Stomach (tissue), 9 donors: ENCODE data around the gene WDR7. TPM values are rescaled to one million over a fixed set of nuclear protein-coding genes. Genes with fewer than 3 reads are reported as not detected.

ENCODE experiments used
- DNase-seq, 2 donors: peaks; one replicate each; pipeline versions ENCODE4 v3.0.0 to v3.0.0-alpha.2; 2013 to 2019
- H3K27ac ChIP-seq, 5 donors: fragments of 200-600 bp in 4 of 5; sonication (generic) in 4 of 5; one replicate each; pipeline ENCODE4 v1.5.1; 2013 to 2019; ENCODE audit warnings: mild to moderate bottlenecking in 1 of 5, moderate library complexity in 1 of 5
- H3K27me3 ChIP-seq, 3 donors: fragments of 200-600 bp; sonication (generic); one replicate each; pipeline ENCODE4 v1.5.1; 2017 to 2019; ENCODE audit warnings: mixed run types in 1 of 3
- H3K36me3 ChIP-seq, 4 donors: fragments of 200-600 bp; sonication (generic); 1 replicate in 3 of 4; 2 replicates in 1 of 4; pipeline ENCODE4 v1.5.1; 2016 to 2019
- H3K4me1 ChIP-seq, 4 donors: fragments of 200-600 bp; sonication (generic); one replicate each; pipeline ENCODE4 v1.5.1; 2016 to 2019
- H3K4me3 ChIP-seq, 4 donors: fragments of 200-600 bp; sonication (generic) in 3 of 4; one replicate each; pipeline ENCODE4 v1.5.1; 2016 to 2019; ENCODE audit warnings: mild to moderate bottlenecking in 1 of 4
- H3K9me3 ChIP-seq, 4 donors: fragments of 200-600 bp; sonication (generic); one replicate each; pipeline ENCODE4 v1.5.1; 2016 to 2019
- EP300 ChIP-seq: sonication (generic); formaldehyde crosslinking; IDR thresholded peaks from one replicate; pipeline ENCODE4 v1.6.1; 2017; ENCODE audit warnings: antibody characterized with exemption
- POLR2A ChIP-seq, 4 donors: fragments of 450-650 bp; IDR thresholded peaks; one replicate each; pipeline ENCODE4 v1.6.1; 2016; ENCODE audit warnings: antibody characterized with exemption in 4 of 4, control low read depth in 2 of 4, mild to moderate bottlenecking in 1 of 4, moderate library complexity in 1 of 4
- POLR2AphosphoS5 ChIP-seq, 3 donors: sonication (generic); formaldehyde crosslinking; IDR thresholded peaks; one replicate each; pipeline ENCODE4 v1.6.1; 2016; ENCODE audit warnings: antibody characterized with exemption in 3 of 3
- WGBS, 5 donors: extraction: QIAGEN DNeasy Blood & Tissue Kit in 3 of 5; methylation state at CpG; one replicate each; pipeline versions ENCODE4 v1.1.5 to v1.1.7; 2013 to 2018; 5-methylcytosine and 5-hydroxymethylcytosine counted together
- intact Hi-C: fragments of 100-400 bp; cut with DNase I; formaldehyde crosslinking; loops from one replicate; pipeline ENCODE4 v1.15.1; 2023; ENCODE audit warnings: low total_unique reads
- polyA plus RNA-seq, 3 donors: library from polyadenylated mRNA; stranded (reverse); fragments of 200-250 nt; gene quantifications; one replicate each; pipeline ENCODE4 v1.2.3, GENCODE V29; 2013
- total RNA-seq, 5 donors: library from RNA; depleted of rRNA; stranded (reverse); fragments of >200 nt; gene quantifications; one replicate each; pipeline versions ENCODE4 v1.1.0 to v1.2.3, GENCODE V29; 2014 to 2016
- TF ChIP-seq, protein P1 (sequence below), 7 experiments: fragments of 450-650 bp in 4 of 7; fragments of 200-600 bp in 3 of 7; sonication (generic) in 3 of 7; IDR thresholded peaks; one replicate each; pipeline ENCODE4 v1.5.1; 2016 to 2019; ENCODE audit warnings: antibody characterized with exemption in 7 of 7, control low read depth in 2 of 7, mild to moderate bottlenecking in 1 of 7
- donor health status: healthy with polysubstance abuse.
- donor health status: Bipolar disorder and iron deficiency.
- donor health status: healthy.

The WDR7 gene
- total and polyA plus RNA-seq, 8 donors, result 1.7 to 250 (median 47.2) TPM

DNA sequence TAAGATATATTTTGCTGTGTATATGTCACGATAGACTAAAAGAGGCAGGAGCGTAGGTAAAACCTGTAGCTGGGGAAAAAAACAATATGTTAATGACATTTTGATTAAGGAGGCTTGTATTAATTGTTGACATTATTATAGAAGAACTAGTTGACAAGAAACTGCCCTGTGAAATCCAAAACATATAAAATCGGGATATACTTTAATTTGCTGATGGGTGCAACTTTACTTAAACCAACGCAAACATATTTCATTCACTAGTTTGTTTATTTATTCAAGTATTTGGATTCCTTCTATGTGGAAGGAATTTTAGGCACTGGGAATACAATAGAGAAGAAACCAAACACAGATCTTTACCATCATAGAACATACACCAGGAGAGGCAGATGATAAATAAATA is 8.0 kb downstream of the WDR7 start:
- H3K9me3 ChIP-seq, result no peaks in the 10 kb centered on the region
- TF ChIP-seq, protein P1, sequence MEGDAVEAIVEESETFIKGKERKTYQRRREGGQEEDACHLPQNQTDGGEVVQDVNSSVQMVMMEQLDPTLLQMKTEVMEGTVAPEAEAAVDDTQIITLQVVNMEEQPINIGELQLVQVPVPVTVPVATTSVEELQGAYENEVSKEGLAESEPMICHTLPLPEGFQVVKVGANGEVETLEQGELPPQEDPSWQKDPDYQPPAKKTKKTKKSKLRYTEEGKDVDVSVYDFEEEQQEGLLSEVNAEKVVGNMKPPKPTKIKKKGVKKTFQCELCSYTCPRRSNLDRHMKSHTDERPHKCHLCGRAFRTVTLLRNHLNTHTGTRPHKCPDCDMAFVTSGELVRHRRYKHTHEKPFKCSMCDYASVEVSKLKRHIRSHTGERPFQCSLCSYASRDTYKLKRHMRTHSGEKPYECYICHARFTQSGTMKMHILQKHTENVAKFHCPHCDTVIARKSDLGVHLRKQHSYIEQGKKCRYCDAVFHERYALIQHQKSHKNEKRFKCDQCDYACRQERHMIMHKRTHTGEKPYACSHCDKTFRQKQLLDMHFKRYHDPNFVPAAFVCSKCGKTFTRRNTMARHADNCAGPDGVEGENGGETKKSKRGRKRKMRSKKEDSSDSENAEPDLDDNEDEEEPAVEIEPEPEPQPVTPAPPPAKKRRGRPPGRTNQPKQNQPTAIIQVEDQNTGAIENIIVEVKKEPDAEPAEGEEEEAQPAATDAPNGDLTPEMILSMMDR (IDR thresholded peaks at IDR 0.05), result no peak
- TF ChIP-seq POLR2A (IDR thresholded peaks at IDR 0.05) (no peak), EP300 (no peak), POLR2AphosphoS5 (IDR thresholded peaks at IDR 0.05) (no peak)
- no peak for DNase-seq
- H3K4me3 ChIP-seq, result no peak overlapping the region
- no peak overlapping the region for H3K27ac ChIP-seq
- H3K27me3 ChIP-seq, result no peaks in the 10 kb centered on the region
- no peaks in the 10 kb centered on the region for H3K4me1 ChIP-seq
- WGBS, 5 donors, result 91 to 94% (median 93%) methylated on average over 4 of the region's 4 CpGs
- intact Hi-C loops, result no loop called here
- H3K36me3 ChIP-seq, result peaks cover 0 to 5% (median 0%) of the 10 kb centered on the region in 4 donors

DNA sequence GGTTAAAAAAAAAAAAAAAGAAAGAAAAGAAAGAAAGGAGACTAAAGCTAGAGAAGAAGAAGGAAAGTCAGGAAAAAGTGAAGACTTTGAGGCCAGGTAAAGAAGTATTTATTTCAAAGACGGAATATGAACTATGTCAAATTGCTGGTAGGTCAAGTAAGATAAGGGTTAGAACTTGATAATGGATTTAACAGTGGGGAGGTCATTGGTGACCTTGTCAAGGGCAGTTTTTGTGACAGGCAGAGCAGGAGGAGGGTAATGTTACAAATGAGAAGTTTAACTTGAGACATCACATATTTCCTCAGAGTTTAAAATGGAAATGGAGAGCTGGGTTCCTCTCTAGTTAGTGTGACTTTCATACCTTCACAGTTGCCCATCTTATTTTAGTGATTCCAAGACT is 9.5 kb downstream of the WDR7 start:
- intact Hi-C loops, result no loop called here
- TF ChIP-seq POLR2A (IDR thresholded peaks at IDR 0.05) (no peak), EP300 (no peak), POLR2AphosphoS5 (IDR thresholded peaks at IDR 0.05) (no peak)
- TF ChIP-seq, protein P1 (IDR thresholded peaks at IDR 0.05), result no peak
- H3K27me3 ChIP-seq, result no peaks in the 10 kb centered on the region
- WGBS, 5 donors, result 36 to 60% (median 51%) methylated on average over 1 of the region's 1 CpG
- no peaks in the 10 kb centered on the region for H3K4me1 ChIP-seq
- H3K9me3 ChIP-seq, result no peaks in the 10 kb centered on the region
- H3K27ac ChIP-seq, result no peak overlapping the region
- H3K36me3 ChIP-seq, result peaks cover 0 to 5% (median 0%) of the 10 kb centered on the region in 4 donors
- DNase-seq, result no peak
- H3K4me3 ChIP-seq, result no peak overlapping the region

DNA sequence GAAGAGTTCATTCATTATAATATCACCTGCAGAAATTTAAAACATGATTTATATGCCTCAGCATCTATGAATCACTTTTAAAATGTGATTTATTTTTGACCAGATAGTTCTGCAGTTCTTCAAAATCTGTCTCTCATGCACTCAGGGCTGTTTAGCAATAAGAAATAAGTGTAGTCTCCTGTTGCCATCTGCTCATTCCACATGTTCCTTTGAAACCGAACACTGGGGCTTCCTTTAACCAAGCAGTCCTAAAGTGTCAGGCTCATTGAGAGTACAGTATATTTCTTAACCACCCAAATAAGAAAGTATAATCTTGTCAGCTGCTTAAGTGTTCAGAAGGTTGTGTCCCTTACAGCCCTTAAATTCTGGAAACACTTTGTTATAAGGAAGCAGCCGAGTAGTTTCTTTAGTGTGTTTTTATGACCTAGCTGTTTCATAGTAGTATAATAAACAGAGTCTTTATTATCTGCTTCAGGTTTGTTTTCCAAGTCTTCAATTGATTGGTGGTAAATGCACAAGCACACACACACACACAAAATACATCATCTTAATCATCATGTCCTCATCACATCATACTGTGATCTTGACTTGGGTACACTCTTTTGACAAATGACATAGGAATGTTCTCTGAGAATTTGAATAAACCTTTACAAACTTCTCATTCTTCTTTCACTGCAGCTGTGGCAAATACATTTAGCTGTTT is 10.4 kb downstream of the WDR7 start:
- Histone ChIP-seq H3K4me1 (no peaks in the 10 kb centered on the region), H3K4me3 (no peak overlapping the region), H3K36me3 (peaks cover 0 to 5% (median 0%) of the 10 kb centered on the region in 4 donors), H3K9me3 (no peaks in the 10 kb centered on the region), H3K27ac (no peak overlapping the region), H3K27me3 (no peaks in the 10 kb centered on the region)
- WGBS, 5 donors, result 33 to 45% (median 44%) methylated on average over 2 of the region's 2 CpGs
- no peak for TF ChIP-seq POLR2A (IDR thresholded peaks at IDR 0.05)
- TF ChIP-seq EP300, result no peak
- TF ChIP-seq, protein P1 (IDR thresholded peaks at IDR 0.05), result no peak
- no peak for TF ChIP-seq POLR2AphosphoS5 (IDR thresholded peaks at IDR 0.05)
- intact Hi-C loops, result no loop called here
- no peak for DNase-seq

DNA sequence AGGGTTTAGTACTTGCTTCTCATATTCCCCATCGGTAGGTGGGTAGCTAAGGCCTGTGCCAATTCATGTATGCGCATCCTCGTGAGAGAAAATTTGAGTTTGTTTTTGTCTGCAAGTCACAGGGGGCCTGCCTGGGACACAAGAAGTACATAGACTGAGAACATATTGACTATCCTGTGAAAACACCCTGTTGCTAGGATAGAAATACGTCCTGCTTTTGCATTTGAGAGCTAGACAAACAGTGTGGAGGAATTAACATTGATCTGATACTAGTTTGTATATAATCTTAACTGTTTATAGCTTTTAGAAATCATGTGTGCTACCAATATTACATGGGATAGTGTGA is 10.9 kb downstream of the WDR7 start:
- no peaks in the 10 kb centered on the region for H3K9me3 ChIP-seq
- no peaks in the 10 kb centered on the region for H3K27me3 ChIP-seq
- H3K4me1 ChIP-seq, result no peaks in the 10 kb centered on the region
- no peak for TF ChIP-seq EP300
- TF ChIP-seq, protein P1 (IDR thresholded peaks at IDR 0.05), result no peak
- TF ChIP-seq POLR2A (IDR thresholded peaks at IDR 0.05), result no peak
- no peak for TF ChIP-seq POLR2AphosphoS5 (IDR thresholded peaks at IDR 0.05)
- WGBS, 5 donors, result 33 to 50% (median 35%) methylated on average over 3 to 4 of the region's 4 CpGs
- no peak for DNase-seq
- no peak overlapping the region for H3K4me3 ChIP-seq
- H3K27ac ChIP-seq, result no peak overlapping the region
- intact Hi-C loops, result no loop called here
- H3K36me3 ChIP-seq, result peaks cover 0 to 5% (median 0%) of the 10 kb centered on the region in 4 donors
